Glutamatergic neuron (in vitro differentiated cells): ENCODE results near the gene VASN. TPM values are rescaled to one million over a fixed set of nuclear protein-coding genes. Genes with fewer than 3 reads are reported as not detected.

Experiments
- DNase-seq: peaks from one replicate; pipeline ENCODE4 v3.0.0; 2022
- H3K27ac Mint-ChIP-seq: one replicate; pipeline ENCODE4 v1.8.0; 2020; ENCODE audit warnings: mild to moderate bottlenecking, mixed read lengths, inconsistent platforms; ENCODE audit not compliant: unreplicated experiment
- H3K27me3 Mint-ChIP-seq: one replicate; pipeline ENCODE4 v1.8.0; 2020; ENCODE audit warnings: mild to moderate bottlenecking, moderate library complexity, mixed read lengths, inconsistent platforms; ENCODE audit not compliant: unreplicated experiment
- H3K36me3 Mint-ChIP-seq: one replicate; pipeline ENCODE4 v1.8.0; 2020; ENCODE audit warnings: mild to moderate bottlenecking, mixed read lengths, inconsistent platforms; ENCODE audit not compliant: unreplicated experiment
- H3K4me1 Mint-ChIP-seq: one replicate; pipeline ENCODE4 v1.8.0; 2020; ENCODE audit warnings: mild to moderate bottlenecking, low read depth, mixed read lengths, inconsistent platforms; ENCODE audit not compliant: unreplicated experiment
- H3K4me3 Mint-ChIP-seq: one replicate; pipeline ENCODE4 v1.8.0; 2020; ENCODE audit warnings: mild to moderate bottlenecking, mixed read lengths, inconsistent platforms; ENCODE audit not compliant: unreplicated experiment
- H3K9me3 Mint-ChIP-seq: one replicate; pipeline ENCODE4 v1.8.0; 2020; ENCODE audit warnings: mild to moderate bottlenecking, moderate library complexity, mixed read lengths, inconsistent platforms; ENCODE audit not compliant: unreplicated experiment
- CTCF ChIP-seq: fragments of 200-600 bp; sonication (generic); IDR thresholded peaks from one replicate; pipeline ENCODE4 v1.5.0; 2021; ENCODE audit not compliant: partially characterized antibody, unreplicated experiment
- total RNA-seq: library from RNA; stranded (reverse); fragmentation: NEBNext Ultra II Directional; extraction: Animal tissue kit (Norgen Biotek cat#: 25700); gene quantifications from one replicate; pipeline ENCODE4 v1.2.1, GENCODE V29; 2021; ENCODE audit not compliant: unreplicated experiment

VASN gene
- total RNA-seq, 1 donor from 2014 or later: 4.1 TPM

GRCh38 chr16:4431023-4431422, 59.4 kb downstream of the VASN start:
- no peak for TF ChIP-seq CTCF
- Mint-ChIP-seq H3K9me3 (peaks cover 5% of the 10 kb centered on the region), H3K4me3 (no peak overlapping the region), H3K27me3 (peaks cover 7% of the 10 kb centered on the region), H3K4me1 (peaks cover 12% of the 10 kb centered on the region), H3K27ac (no peak overlapping the region), H3K36me3 (no peaks in the 10 kb centered on the region)
- DNase-seq: no peak

Other genes starting within 250 kb of the VASN start
- gene SRL, start 129.8 kb upstream of the VASN start, total RNA-seq: 0.37 TPM
- gene TFAP4, start 98.8 kb upstream of the VASN start, total RNA-seq: 13.0 TPM
- 16.5 TPM for gene GLIS2, start 55.8 kb upstream of the VASN start, total RNA-seq
- 33.1 TPM for gene PAM16, start 20.5 kb upstream of the VASN start, total RNA-seq
- 200 TPM for gene CORO7, start 44.7 kb downstream of the VASN start, total RNA-seq
- 32.6 TPM for gene DNAJA3, start 54.0 kb downstream of the VASN start, total RNA-seq
- gene NMRAL1, start 102.8 kb downstream of the VASN start, total RNA-seq: 38.3 TPM
- gene HMOX2, start 104.5 kb downstream of the VASN start, total RNA-seq: 76.0 TPM
- 51.6 TPM for gene CDIP1, start 166.9 kb downstream of the VASN start, total RNA-seq
- 0.83 TPM for gene C16orf96, start 184.5 kb downstream of the VASN start, total RNA-seq
- gene UBALD1, start 243.0 kb downstream of the VASN start, total RNA-seq: 54.6 TPM